ENCODE data around the gene FXYD5. TPM values are rescaled to one million over a fixed set of nuclear protein-coding genes. Genes with fewer than 3 reads are reported as not detected.

Gene FXYD5
- total RNA-seq, 2 experiments from 2014 or later, result 587 to 615 TPM

DNA sequence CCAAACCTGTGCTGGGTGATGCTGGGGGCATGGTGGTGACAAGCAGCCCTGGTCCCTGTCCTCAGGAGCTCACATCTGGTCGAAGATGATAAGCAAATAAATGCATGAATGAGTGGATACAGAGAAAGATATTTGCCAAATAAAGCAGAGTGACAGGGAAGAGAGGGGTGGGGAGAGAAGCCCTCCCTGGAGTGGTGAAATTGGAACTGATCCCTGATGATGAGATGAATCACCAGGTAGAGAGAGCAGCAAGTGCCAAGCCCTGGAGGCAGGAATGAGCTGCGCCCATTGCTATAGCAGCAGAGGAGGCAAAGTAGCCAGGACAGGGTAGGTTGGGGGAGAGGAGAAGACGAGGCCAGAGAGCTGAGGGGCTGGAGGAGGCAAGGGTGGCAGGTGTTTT, 13.7 kb downstream of the FXYD5 start:
- ChIA-PET POLR2A (interaction anchor here (0.9 to 3.6 kb wide), 7 partner anchors 12 to 154 kb away, joined by 3 to 19 read pairs (median 8); partner anchors contain the start of gene FXYD5), CTCF (interaction anchor here (1.4 kb wide), 1 partner anchor 101 kb away, joined by 3 read pairs; the partner anchor contains the start of gene USF2)
- TF ChIP-seq, protein P1, sequence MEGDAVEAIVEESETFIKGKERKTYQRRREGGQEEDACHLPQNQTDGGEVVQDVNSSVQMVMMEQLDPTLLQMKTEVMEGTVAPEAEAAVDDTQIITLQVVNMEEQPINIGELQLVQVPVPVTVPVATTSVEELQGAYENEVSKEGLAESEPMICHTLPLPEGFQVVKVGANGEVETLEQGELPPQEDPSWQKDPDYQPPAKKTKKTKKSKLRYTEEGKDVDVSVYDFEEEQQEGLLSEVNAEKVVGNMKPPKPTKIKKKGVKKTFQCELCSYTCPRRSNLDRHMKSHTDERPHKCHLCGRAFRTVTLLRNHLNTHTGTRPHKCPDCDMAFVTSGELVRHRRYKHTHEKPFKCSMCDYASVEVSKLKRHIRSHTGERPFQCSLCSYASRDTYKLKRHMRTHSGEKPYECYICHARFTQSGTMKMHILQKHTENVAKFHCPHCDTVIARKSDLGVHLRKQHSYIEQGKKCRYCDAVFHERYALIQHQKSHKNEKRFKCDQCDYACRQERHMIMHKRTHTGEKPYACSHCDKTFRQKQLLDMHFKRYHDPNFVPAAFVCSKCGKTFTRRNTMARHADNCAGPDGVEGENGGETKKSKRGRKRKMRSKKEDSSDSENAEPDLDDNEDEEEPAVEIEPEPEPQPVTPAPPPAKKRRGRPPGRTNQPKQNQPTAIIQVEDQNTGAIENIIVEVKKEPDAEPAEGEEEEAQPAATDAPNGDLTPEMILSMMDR (IDR thresholded peaks at IDR 0.05), result no peak
- H3K27me3 Mint-ChIP-seq, result no peaks in the 10 kb centered on the region
- H3K27ac ChIP-seq (ENCODE audit: low read depth in 1 of 2, low read length in 2 of 2), result peak overlapping the region; percentile 50 to 68
- H3K27me3 ChIP-seq (ENCODE audit: control insufficient read depth in 1 of 2, insufficient read depth in 2 of 2, low read length in 2 of 2), result no peaks in the 10 kb centered on the region
- no peak overlapping the region for H3K4me3 Mint-ChIP-seq
- peaks cover 68% of the 10 kb centered on the region for H3K4me1 Mint-ChIP-seq (ENCODE audit: low read depth)
- intact Hi-C loops (cut with DNase I, micrococcal nuclease), result no loop called here
- no peak overlapping the region for H3K4me3 ChIP-seq (ENCODE audit: low read length)
- peaks cover 90% of the 10 kb centered on the region for H3K36me3 ChIP-seq (ENCODE audit: insufficient read depth, low read length)
- peaks cover 69% of the 10 kb centered on the region for H3K4me1 ChIP-seq (ENCODE audit: insufficient read depth, low read length)
- no peak for DNase-seq
- peaks cover 13 to 16% of the 10 kb centered on the region in 2 experiments for H3K9me3 ChIP-seq (ENCODE audit: control insufficient read depth in 1 of 2, insufficient read depth in 1 of 2, low read length in 2 of 2)
- peaks cover 99% of the 10 kb centered on the region for H3K36me3 Mint-ChIP-seq (ENCODE audit: low read depth)
- H3K9me3 Mint-ChIP-seq, result peaks cover 2% of the 10 kb centered on the region
- no peak for ATAC-seq (ENCODE audit: poor library complexity)
- peak overlapping the region; percentile 91 for H3K27ac Mint-ChIP-seq

DNA sequence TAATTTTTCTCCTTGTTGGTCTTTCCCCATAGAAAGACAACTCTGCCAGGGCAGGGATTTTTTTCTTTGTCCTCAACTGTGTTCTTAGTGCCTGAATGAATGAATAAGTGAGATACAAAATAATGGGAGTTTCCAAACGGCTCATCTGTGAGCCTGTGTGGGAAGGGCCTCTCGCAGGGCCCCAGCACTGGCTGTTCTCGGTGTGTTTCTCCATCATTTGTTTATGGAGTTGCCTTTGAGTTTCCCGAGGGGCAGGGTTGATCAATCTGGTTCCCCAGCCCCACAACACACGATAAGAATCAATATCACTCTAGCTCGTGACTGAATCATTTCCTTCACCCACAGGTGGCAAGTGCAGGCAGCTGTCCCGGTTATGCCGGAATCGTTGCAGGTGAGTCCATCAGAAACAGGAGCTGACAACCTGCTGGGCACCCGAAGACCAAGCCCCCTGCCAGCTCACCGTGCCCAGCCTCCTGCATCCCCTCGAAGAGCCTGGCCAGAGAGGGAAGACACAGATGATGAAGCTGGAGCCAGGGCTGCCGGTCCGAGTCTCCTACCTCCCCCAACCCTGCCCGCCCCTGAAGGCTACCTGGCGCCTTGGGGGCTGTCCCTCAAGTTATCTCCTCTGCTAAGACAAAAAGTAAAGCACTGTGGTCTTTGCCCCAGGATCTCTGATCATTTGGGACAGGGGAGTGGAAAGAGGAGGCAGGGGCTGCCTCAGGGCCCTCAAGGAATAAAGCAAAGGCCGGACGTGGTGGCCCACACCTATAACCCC, 14.9 kb downstream of the FXYD5 start:
- ChIA-PET POLR2A (interaction anchor here (0.8 to 3.6 kb wide), 6 partner anchors 13 to 71 kb away, joined by 3 to 19 read pairs (median 4); partner anchors contain the start of gene FXYD5), CTCF (no interaction called here)
- intact Hi-C loops (cut with DNase I, micrococcal nuclease), result no loop called here
- TF ChIP-seq, protein P1 (IDR thresholded peaks at IDR 0.05), result no peak
- ATAC-seq (ENCODE audit: poor library complexity) (no peak), DNase-seq (no peak)
- peaks cover 93% of the 10 kb centered on the region for H3K36me3 Mint-ChIP-seq (ENCODE audit: low read depth)
- peaks cover 2% of the 10 kb centered on the region for H3K9me3 Mint-ChIP-seq
- no peaks in the 10 kb centered on the region for H3K27me3 ChIP-seq (ENCODE audit: control insufficient read depth in 1 of 2, insufficient read depth in 2 of 2, low read length in 2 of 2)
- peaks cover 76% of the 10 kb centered on the region for H3K4me1 ChIP-seq (ENCODE audit: insufficient read depth, low read length)
- H3K4me3 Mint-ChIP-seq, result no peak overlapping the region
- H3K4me3 ChIP-seq (ENCODE audit: low read length), result no peak overlapping the region
- peak overlapping the region; percentile 91 for H3K27ac Mint-ChIP-seq
- H3K27me3 Mint-ChIP-seq, result no peaks in the 10 kb centered on the region
- H3K36me3 ChIP-seq (ENCODE audit: insufficient read depth, low read length), result peaks cover 80% of the 10 kb centered on the region
- H3K9me3 ChIP-seq (ENCODE audit: control insufficient read depth in 1 of 2, insufficient read depth in 1 of 2, low read length in 2 of 2), result peaks cover 13 to 16% of the 10 kb centered on the region in 2 experiments
- H3K27ac ChIP-seq (ENCODE audit: low read depth in 1 of 2, low read length in 2 of 2), result no peak overlapping the region
- H3K4me1 Mint-ChIP-seq (ENCODE audit: low read depth), result peaks cover 67% of the 10 kb centered on the region

DNA sequence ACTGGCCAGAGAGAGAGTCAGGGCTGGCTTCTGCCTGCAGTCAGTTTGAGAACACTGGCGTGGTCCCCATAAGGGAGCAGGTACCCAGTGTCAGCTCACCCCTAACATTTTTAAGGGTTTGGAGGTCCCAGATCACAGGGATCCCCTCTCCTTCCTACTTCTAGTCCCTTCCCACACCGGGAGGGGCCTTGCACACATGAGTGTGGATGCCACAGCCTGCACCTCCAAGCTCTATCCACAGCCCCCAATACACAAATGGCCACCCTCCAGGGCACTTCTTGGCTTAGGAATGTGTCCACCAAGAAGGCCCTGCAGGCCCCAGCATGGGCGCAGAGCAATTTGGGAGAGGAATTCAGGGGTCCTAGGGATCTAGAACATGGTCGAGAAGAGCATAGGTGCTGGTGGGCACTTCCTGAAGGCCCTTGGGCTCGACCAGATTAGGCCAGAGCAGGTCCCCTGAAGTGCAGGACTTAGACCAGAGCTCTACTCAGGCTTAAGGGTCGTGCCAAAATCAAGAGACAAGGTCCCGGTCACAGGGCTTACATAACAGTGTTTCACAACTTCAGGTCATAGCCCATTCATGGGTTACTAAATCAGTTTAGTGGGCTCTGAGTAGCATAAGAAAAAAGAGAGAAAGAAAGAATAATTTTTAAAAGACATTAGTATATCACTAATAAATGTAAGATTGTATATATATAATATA, 16.0 kb downstream of the FXYD5 start:
- CTCF ChIA-PET, result no interaction called here
- H3K9me3 Mint-ChIP-seq, result peaks cover 2% of the 10 kb centered on the region
- TF ChIP-seq, protein P1 (IDR thresholded peaks at IDR 0.05), result no peak
- no peaks in the 10 kb centered on the region for H3K27me3 Mint-ChIP-seq
- H3K4me3 Mint-ChIP-seq, result no peak overlapping the region
- Histone ChIP-seq H3K4me1 (ENCODE audit: insufficient read depth, low read length) (peaks cover 76% of the 10 kb centered on the region), H3K9me3 (ENCODE audit: control insufficient read depth in 1 of 2, insufficient read depth in 1 of 2, low read length in 2 of 2) (peaks cover 12 to 13% of the 10 kb centered on the region in 2 experiments), H3K27me3 (ENCODE audit: control insufficient read depth in 1 of 2, insufficient read depth in 2 of 2, low read length in 2 of 2) (no peaks in the 10 kb centered on the region), H3K36me3 (ENCODE audit: insufficient read depth, low read length) (peaks cover 69% of the 10 kb centered on the region), H3K27ac (ENCODE audit: low read depth in 1 of 2, low read length in 2 of 2) (no peak overlapping the region), H3K4me3 (ENCODE audit: low read length) (no peak overlapping the region)
- intact Hi-C loops (cut with DNase I, micrococcal nuclease), result no loop called here
- DNase-seq (no peak), ATAC-seq (ENCODE audit: poor library complexity) (no peak)
- peak overlapping the region; percentile 91 for H3K27ac Mint-ChIP-seq
- peaks cover 82% of the 10 kb centered on the region for H3K36me3 Mint-ChIP-seq (ENCODE audit: low read depth)
- peaks cover 64% of the 10 kb centered on the region for H3K4me1 Mint-ChIP-seq (ENCODE audit: low read depth)
- POLR2A ChIA-PET, result interaction anchor here (0.6 to 3.4 kb wide), 5 partner anchors 36 to 162 kb away, joined by 3 to 21 read pairs (median 6); no protein-coding TSS in a partner anchor

Data from CD4-positive, alpha-beta T cell (primary cell).